IPS-NIHi7 (cell line): Measurements from ENCODE around the gene GLIS2.

Experiments used
- DNase-seq: peaks from one replicate; pipeline ENCODE4 v3.0.0; 2012; ENCODE audit warnings: mixed read lengths; ENCODE audit errors: extremely low spot score

Gene GLIS2

DNA sequence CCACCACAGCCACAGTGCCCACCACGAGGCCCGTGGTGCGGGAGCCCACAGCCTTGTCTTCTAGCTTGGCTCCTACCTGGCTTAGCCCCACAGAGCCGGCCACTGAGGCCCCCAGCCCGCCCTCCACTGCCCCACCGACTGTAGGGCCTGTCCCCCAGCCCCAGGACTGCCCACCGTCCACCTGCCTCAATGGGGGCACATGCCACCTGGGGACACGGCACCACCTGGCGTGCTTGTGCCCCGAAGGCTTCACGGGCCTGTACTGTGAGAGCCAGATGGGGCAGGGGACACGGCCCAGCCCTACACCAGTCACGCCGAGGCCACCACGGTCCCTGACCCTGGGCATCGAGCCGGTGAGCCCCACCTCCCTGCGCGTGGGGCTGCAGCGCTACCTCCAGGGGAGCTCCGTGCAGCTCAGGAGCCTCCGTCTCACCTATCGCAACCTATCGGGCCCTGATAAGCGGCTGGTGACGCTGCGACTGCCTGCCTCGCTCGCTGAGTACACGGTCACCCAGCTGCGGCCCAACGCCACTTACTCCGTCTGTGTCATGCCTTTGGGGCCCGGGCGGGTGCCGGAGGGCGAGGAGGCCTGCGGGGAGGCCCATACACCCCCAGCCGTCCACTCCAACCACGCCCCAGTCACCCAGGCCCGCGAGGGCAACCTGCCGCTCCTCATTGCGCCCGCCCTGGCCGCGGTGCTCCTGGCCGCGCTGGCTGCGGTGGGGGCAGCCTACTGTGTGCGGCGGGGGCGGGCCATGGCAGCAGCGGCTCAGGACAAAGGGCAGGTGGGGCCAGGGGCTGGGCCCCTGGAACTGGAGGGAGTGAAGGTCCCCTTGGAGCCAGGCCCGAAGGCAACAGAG lies 66.3 kb downstream of the GLIS2 start:
- DNase-seq, result no peak

DNA sequence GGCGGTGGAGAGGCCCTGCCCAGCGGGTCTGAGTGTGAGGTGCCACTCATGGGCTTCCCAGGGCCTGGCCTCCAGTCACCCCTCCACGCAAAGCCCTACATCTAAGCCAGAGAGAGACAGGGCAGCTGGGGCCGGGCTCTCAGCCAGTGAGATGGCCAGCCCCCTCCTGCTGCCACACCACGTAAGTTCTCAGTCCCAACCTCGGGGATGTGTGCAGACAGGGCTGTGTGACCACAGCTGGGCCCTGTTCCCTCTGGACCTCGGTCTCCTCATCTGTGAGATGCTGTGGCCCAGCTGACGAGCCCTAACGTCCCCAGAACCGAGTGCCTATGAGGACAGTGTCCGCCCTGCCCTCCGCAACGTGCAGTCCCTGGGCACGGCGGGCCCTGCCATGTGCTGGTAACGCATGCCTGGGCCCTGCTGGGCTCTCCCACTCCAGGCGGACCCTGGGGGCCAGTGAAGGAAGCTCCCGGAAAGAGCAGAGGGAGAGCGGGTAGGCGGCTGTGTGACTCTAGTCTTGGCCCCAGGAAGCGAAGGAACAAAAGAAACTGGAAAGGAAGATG lies 67.0 kb downstream of the GLIS2 start:
- DNase-seq, result no peak

DNA sequence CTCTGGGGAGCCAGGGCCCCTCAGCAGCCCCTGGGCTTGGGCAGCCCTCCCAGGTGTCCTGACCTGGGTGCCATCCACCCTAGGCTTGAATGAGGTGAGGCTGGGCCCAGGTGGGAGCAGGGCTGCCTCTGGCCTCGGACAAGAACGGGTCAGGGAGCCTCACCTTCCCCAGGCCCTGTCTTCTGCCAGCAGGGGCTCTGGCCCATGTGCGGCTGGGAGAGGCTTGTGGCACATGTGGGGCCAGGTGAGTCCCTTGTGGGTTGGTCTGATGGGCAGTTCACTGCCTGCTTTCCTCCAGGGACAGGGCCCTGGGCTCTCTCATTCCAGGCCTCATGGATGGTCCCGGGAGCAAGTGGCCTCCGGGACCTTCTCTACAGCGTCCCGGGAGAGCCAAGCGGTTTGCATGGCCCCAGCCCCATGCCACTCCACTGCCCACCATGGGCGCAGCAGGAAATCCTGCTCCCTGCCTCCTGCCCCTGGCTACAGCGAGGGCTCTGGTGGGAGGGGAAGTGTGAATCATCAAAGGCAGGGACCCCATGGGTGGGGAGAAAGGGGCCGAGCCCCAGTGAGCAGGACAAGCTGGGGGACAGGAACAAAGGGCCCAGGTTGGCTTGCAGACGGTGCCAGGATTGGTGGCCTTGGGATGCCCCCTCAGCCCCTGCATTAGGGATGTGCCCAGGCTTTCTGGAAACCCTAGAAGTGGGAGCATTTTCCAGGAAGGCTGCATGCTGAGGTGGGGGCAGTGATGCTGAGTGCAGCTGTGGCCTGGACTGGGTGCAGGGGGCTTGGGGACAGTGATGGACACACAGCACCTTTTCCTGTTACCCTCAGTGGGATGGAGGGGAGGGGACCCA lies 68.0 kb downstream of the GLIS2 start:
- no peak for DNase-seq

DNA sequence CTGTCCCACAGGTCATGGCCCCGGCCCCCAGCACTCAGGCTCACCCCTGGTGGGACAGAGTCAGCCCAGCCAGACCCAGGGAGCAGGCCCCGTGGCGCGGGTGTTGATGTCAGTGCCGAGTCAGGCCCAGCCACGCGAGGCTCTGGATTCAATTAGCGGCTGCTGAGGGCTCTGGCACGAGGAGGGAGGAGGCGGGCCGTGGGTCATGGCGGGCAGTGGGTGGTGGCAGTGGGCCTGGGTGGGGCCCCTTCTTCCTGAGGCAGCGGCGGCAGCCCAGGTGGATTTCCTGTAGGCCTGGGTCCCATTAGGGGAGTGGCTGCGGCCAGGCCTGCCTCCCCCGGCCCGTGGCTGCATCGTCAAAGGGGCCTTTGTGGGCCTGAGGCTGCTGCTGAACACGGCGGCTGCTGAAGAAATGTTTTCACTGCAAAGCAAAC lies 68.7 kb downstream of the GLIS2 start:
- no peak for DNase-seq

DNA sequence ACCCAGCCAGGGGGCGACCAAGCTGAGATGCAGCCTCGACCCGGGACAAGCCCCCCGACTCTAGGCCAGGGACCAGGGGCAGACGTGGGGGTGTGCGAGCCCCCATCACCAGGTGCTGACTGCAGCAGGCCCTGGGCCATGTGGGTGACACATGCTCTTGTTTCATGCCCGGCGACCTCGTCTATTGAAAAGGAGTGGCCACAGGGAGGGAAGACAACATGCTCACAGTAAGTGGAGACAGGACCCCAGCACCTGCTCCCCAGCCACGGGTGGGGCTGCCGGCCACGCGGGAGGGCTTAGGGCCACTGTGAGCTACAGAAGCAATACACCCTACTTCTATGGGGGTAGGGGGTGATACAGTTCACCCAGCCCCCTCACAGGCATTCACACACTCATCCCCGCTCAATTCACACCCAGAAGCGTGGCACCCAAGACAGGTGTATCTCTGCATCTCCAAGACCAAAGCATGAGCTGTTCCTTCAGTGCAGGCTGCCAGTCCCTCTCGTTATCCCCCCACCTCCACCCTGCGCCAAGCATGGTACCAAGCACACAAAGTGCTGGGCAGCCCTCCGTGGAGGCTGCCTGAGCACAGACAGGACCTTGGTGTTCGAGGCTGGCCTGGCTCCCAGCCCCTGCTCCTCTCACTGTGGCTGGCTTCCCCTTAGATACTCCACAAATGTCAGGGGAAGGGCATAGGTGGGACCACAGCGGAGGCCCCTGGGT lies 69.4 kb downstream of the GLIS2 start:
- no peak for DNase-seq

DNA sequence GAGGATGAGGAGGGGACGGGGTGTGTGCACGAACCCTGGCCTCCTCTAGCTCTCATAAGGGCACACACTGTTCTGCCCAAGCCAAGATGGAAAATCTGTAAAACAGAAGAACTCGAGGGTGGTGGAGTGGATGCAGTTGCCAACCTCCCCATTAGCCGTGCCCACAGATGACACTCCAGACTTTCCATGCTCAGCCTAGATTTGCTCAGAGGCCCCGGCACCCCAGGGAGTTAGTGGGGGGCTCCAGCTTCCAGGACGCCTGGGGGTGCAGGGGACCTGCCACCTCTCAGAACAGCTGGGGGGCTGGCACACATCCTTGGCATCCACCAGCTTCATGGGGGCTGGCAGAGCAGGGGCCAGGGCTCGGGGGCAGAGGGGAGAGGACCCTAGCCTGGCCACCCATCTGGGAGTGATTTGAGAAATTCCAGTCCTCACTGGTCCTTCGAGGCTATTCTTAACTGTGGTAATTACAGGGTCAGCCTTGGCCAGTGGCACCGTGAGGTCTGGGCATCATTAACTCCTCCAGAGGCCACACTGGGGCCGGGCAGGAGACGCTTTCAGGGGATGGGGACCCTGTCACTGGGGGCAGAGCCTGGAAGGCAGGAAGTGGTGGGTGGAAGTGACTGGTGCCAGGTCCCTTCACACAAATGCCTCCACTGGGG lies 70.1 kb downstream of the GLIS2 start:
- no peak for DNase-seq

DNA sequence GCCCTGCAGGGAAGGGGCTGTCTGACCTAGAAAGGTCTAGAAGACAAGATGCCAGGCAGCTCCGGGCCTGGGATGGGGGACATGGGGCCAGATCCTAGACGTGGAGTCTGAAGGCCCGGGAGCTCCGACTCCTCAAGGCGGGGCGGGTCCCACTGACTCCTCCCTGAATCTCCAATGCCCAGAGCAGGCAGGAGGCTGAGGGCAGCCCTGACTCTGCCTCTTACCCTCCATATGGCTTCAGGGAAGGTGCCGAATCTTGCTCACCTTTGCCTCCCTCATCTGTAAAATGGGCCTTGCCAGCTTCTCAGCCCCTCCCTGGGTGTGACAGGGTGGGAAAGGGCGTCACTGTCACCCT lies 70.6 kb downstream of the GLIS2 start:
- no peak for DNase-seq

DNA sequence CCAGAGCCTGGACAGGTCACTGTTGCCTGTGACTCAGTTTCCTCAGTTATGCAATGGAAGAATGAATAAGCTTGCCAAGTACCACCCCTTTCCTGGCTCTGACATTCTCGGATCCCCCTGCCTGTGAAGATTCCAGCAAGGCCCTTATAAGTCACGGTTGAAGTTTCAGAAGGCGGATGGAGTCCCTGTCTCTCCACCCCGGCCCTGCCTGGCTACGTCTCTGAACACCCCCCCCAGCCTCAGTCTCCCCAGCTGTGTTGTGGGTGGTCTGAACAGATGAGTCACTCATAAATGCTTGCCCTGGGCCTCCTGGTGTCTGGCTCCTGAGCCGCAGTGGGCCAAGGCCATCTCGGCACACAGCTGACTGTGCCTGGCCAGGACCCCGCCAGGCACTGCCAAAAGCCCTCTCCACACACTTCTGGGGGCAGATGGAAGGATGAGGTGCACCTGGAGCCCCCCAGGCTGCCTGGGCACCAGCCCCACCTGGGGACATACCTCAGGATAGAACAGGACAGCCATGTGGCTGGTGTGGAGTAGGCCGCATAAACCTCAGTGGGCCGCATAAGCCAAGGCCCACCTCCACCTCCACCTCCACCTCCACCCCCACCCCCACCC lies 71.2 kb downstream of the GLIS2 start:
- no peak for DNase-seq

DNA sequence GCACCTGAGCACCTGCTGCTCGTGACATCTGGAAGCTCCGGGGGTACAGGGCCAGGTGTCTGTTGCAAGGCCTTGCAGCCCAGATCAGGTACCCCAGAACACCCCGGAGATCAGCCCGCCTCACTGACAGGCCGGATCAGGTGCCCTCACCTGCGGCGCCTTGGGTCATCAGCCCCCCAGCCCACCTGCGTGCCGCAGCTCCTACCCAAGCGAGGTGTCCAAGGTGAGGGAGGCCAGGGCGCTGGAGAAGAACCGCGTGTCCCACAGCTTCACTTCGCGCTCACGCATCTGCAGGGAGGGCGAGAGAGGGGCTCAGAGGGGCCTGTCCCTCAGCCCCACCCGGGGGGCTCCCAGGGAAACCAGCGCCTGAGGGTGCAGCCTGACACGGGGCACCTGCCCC lies 71.9 kb downstream of the GLIS2 start:
- DNase-seq, result no peak

DNA sequence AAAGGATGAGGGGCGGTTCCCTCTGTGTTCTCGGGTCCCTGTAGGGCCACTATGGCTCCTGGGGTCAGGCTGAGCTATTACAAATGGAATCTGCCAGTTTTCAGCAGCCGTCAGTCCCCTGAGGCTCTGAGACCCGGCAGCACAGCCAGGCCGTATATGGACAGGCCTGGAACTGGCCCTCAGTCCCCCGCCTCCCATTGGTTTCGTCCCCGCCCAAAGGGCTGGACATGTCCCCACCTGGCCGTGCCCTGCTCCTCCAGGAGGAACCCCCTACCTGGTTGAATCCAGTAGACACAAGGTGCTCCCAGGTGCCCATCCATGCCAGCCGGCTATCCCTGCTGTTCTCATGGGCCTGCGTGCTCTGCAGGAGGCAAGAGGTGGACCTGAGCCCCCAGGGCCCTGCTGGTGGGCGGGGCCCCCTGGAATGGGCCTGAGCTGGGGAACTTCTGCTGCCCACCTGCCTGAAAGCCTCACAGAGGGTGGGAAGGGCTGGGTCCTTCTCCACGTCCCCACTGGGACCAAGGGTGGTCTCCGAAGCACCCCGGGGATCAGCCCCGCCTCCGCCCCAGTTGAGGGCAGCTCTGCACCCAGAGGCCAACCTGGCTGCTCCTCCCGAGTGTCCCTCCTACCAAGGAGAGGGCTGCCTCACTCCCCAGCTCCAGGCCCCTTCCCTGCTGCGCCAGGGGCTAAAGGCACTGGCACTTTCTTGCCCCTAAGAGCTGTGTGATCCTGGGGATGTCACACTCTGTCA lies 72.6 kb downstream of the GLIS2 start:
- no peak for DNase-seq
